OCI-LY3 (cell line): ENCODE data around the gene ADCY5.

Experiments
- H2AFZ ChIP-seq: fragments of 200-600, 300-600 bp; shearing (Covaris generic); 2 replicates; pipeline ENCODE4 v1.6.0; 2014; ENCODE audit warnings: antibody characterized with exemption, low read depth, low read length
- H3K27ac ChIP-seq: fragments of 200-600, 300-600 bp; sonication (generic); 2 replicates; pipeline ENCODE4 v1.5.1; 2014; ENCODE audit warnings: mild to moderate bottlenecking, low read length, moderate library complexity, mixed read lengths
- H3K27me3 ChIP-seq: fragments of 200-600, 300-600 bp; sonication (generic); 2 replicates; pipeline ENCODE4 v1.6.1; 2014; ENCODE audit warnings: low read depth, low read length, mixed read lengths
- H3K36me3 ChIP-seq: fragments of 200-600, 300-600 bp; sonication (generic); replicated peaks from 2 replicates; pipeline ENCODE3; 2014; ENCODE audit warnings: low read depth, low read length, mixed read lengths
- H3K4me1 ChIP-seq: fragments of 300-600, 200-600 bp; sonication (generic); 2 replicates; pipeline ENCODE4 v1.6.1; 2014; ENCODE audit warnings: low read length, mixed read lengths
- H3K4me2 ChIP-seq: fragments of 200-600, 300-600 bp; sonication (generic); 2 replicates; pipeline ENCODE4 v1.6.1; 2014; ENCODE audit warnings: low read length, mixed read lengths
- H3K4me3 ChIP-seq: fragments of 300-600, 200-600 bp; sonication (generic); 2 replicates; pipeline ENCODE4 v1.5.1; 2014; ENCODE audit warnings: antibody characterized with exemption, mild to moderate bottlenecking, low read length, moderate library complexity
- H3K79me2 ChIP-seq: fragments of 300-600, 200-600 bp; shearing (Covaris generic); 2 replicates; pipeline ENCODE4 v1.6.1; 2014; ENCODE audit warnings: mild to moderate bottlenecking, low read length, mixed read lengths
- H3K9ac ChIP-seq: fragments of 300-600, 200-600 bp; shearing (Covaris generic); 2 replicates; pipeline ENCODE4 v1.6.0; 2014; ENCODE audit warnings: mild to moderate bottlenecking, low read length, moderate library complexity
- H3K9me3 ChIP-seq: fragments of 200-600, 300-600 bp; shearing (Covaris generic); 2 replicates; pipeline ENCODE4 v1.6.1; 2014; ENCODE audit warnings: low read length, mixed read lengths; ENCODE audit not compliant: insufficient read depth
- H4K20me1 ChIP-seq: fragments of 200-600, 300-600 bp; sonication (generic); 2 replicates; pipeline ENCODE4 v1.6.1; 2016; ENCODE audit warnings: low read length, mixed read lengths; ENCODE audit not compliant: insufficient read depth
- CTCF ChIP-seq: fragments of 200-600, 300-600 bp; sonication (generic); IDR thresholded peaks from 2 replicates; pipeline ENCODE4 v1.5.1; 2014; ENCODE audit warnings: antibody characterized with exemption, low read length, low read depth
- EZH2phosphoT487 ChIP-seq: fragments of 200-600 bp; shearing (Covaris generic); IDR thresholded peaks from 2 replicates; pipeline ENCODE4 v1.6.1; 2018; ENCODE audit warnings: antibody characterized with exemption, mixed run types, low read depth

The ADCY5 gene

GRCh38 chr3:123320221-123320620 lies 128.7 kb downstream of the ADCY5 start:
- no peak for TF ChIP-seq CTCF
- no peak for TF ChIP-seq EZH2phosphoT487
- H3K9me3 ChIP-seq = no peaks in the 10 kb centered on the region
- no peak overlapping the region for H2AFZ ChIP-seq
- H3K4me1 ChIP-seq = peaks cover 5% of the 10 kb centered on the region; the same call in 1 of the 2 replicates
- no peak overlapping the region for H3K4me3 ChIP-seq
- no peak overlapping the region for H3K9ac ChIP-seq
- H3K36me3 ChIP-seq = no peaks in the 10 kb centered on the region
- H3K4me2 ChIP-seq = no peak overlapping the region
- no peaks in the 10 kb centered on the region for H3K79me2 ChIP-seq
- peaks cover 36% of the 10 kb centered on the region for H3K27me3 ChIP-seq
- no peaks in the 10 kb centered on the region for H4K20me1 ChIP-seq
- no peak overlapping the region for H3K27ac ChIP-seq

GRCh38 chr3:123319760-123320159 lies 129.1 kb downstream of the ADCY5 start:
- H3K4me2 ChIP-seq = no peak overlapping the region
- H3K4me1 ChIP-seq = peaks cover 5% of the 10 kb centered on the region; the same call in 1 of the 2 replicates
- H2AFZ ChIP-seq = no peak overlapping the region
- H3K36me3 ChIP-seq = no peaks in the 10 kb centered on the region
- no peaks in the 10 kb centered on the region for H3K9me3 ChIP-seq
- no peaks in the 10 kb centered on the region for H3K79me2 ChIP-seq
- peaks cover 36% of the 10 kb centered on the region for H3K27me3 ChIP-seq
- no peak overlapping the region for H3K4me3 ChIP-seq
- no peak overlapping the region for H3K9ac ChIP-seq
- TF ChIP-seq CTCF (no peak), EZH2phosphoT487 (no peak)
- no peaks in the 10 kb centered on the region for H4K20me1 ChIP-seq
- H3K27ac ChIP-seq = no peak overlapping the region

GRCh38 chr3:123318374-123318773 lies 130.5 kb downstream of the ADCY5 start:
- no peaks in the 10 kb centered on the region for H3K79me2 ChIP-seq
- H3K36me3 ChIP-seq = no peaks in the 10 kb centered on the region
- H2AFZ ChIP-seq = no peak overlapping the region
- H3K9ac ChIP-seq = no peak overlapping the region
- TF ChIP-seq CTCF (no peak), EZH2phosphoT487 (no peak)
- H3K4me3 ChIP-seq = no peak overlapping the region
- H3K4me2 ChIP-seq = no peak overlapping the region; the same call in 1 of the 2 replicates
- H4K20me1 ChIP-seq = no peaks in the 10 kb centered on the region
- H3K27me3 ChIP-seq = peaks cover 41% of the 10 kb centered on the region
- H3K4me1 ChIP-seq = peaks cover 5% of the 10 kb centered on the region; the same call in 1 of the 2 replicates
- no peak overlapping the region for H3K27ac ChIP-seq
- H3K9me3 ChIP-seq = no peaks in the 10 kb centered on the region

GRCh38 chr3:123317716-123318115 lies 131.2 kb downstream of the ADCY5 start:
- no peak for TF ChIP-seq CTCF
- no peak for TF ChIP-seq EZH2phosphoT487
- H3K4me1 ChIP-seq = peaks cover 5% of the 10 kb centered on the region; the same call in 1 of the 2 replicates
- no peaks in the 10 kb centered on the region for H3K9me3 ChIP-seq
- H3K4me2 ChIP-seq = no peak overlapping the region
- no peaks in the 10 kb centered on the region for H3K36me3 ChIP-seq
- H3K79me2 ChIP-seq = no peaks in the 10 kb centered on the region
- H2AFZ ChIP-seq = no peak overlapping the region
- no peak overlapping the region for H3K4me3 ChIP-seq
- H3K27me3 ChIP-seq = peaks cover 41% of the 10 kb centered on the region
- H3K9ac ChIP-seq = no peak overlapping the region
- H4K20me1 ChIP-seq = no peaks in the 10 kb centered on the region
- H3K27ac ChIP-seq = no peak overlapping the region
